ENCODE measurements around the gene CRYBB1. TPM values are rescaled to one million over a fixed set of nuclear protein-coding genes. Genes with fewer than 3 reads are reported as not detected.

CRYBB1 gene
- total and polyA plus RNA-seq, 2 of the 13 experiments (the other 11 are each of a cell fraction or from before 2014, with no cell fraction given) = not detected

- 73% methylated on average over 7 of the region's 7 CpGs for WGBS (ENCODE audit: low lambda C conversion rate)
- POLR2A ChIA-PET = no interaction called here
- H3K4me3 ChIP-seq (replicated peaks in 1 of 3; ENCODE audit: insufficient read depth in 1 of 3, low read depth in 2 of 3, low read length in 3 of 3) = no peak overlapping the region
- no peak for TF ChIP-seq IRF2 (CRISPR knock-in tag; IDR thresholded peaks at IDR 0.05)
- TF ChIP-seq GABPA (IDR thresholded peaks at IDR 0.05; ENCODE audit: low read depth, low read length) = no peak
- TF ChIP-seq GABPA (CRISPR knock-in tag; IDR thresholded peaks at IDR 0.05; ENCODE audit: low read depth) = no peak
- peak; percentile 44 for TF ChIP-seq ZFP91 (CRISPR knock-in tag; IDR thresholded peaks at IDR 0.05; ENCODE audit: borderline replicate concordance)
- no peak for TF ChIP-seq ZNF609 (CRISPR knock-in tag; IDR thresholded peaks at IDR 0.05; ENCODE audit: borderline replicate concordance)
- no peak for TF ChIP-seq ZHX1 (CRISPR knock-in tag; IDR thresholded peaks at IDR 0.05; ENCODE audit: low read depth)
- TF ChIP-seq FOXM1 (CRISPR knock-in tag; IDR thresholded peaks at IDR 0.05) = no peak
- no peak for TF ChIP-seq AHR (CRISPR knock-in tag; IDR thresholded peaks at IDR 0.05)
These were observed 64.6 kb downstream of the CRYBB1 start for GRCh38 chr22:26553056-26553752.

More at GRCh38 chr22:26553056-26553752, 64.6 kb downstream of the CRYBB1 start:
- Histone ChIP-seq H3K4me2 (ENCODE audit: low read depth, low read length) (no peak overlapping the region), H3K36me3 (replicated peaks in 1 of 2; ENCODE audit: control insufficient read depth in 1 of 2, insufficient read depth in 2 of 2, low read length in 2 of 2) (no peaks in the 10 kb centered on the region), H4K20me1 (ENCODE audit: insufficient read depth, low read length) (no peaks in the 10 kb centered on the region), H3K27ac (ENCODE audit: extremely low read length, insufficient read depth, low read length) (no peak overlapping the region), H3K27me3 (ENCODE audit: control insufficient read depth in 1 of 2, insufficient read depth in 2 of 2, low read length in 2 of 2) (no peaks in the 10 kb centered on the region), H3K79me2 (ENCODE audit: insufficient read depth, low read length) (no peaks in the 10 kb centered on the region), H2AFZ (ENCODE audit: low read length) (no peak overlapping the region), H3K4me1 (ENCODE audit: insufficient read depth, low read length) (peaks cover 15% of the 10 kb centered on the region), H3K9me3 (ENCODE audit: low read length) (no peaks in the 10 kb centered on the region), H3K9ac (ENCODE audit: insufficient read depth, low read depth, low read length) (no peak overlapping the region)
- CTCF ChIA-PET (ENCODE audit: low intra/inter-chr PET ratio, low total read pairs) = no interaction called here
- ATAC-seq (no peak), DNase-seq (ENCODE audit: low spot score) (no peak), FAIRE-seq (no peak)
- BruUV-seq (replicated peaks) = no TSS peak
- in situ Hi-C loops (cut with HindIII; ENCODE audit: extremely low pct_ligation_motif_present, low pct_unique_long_range_greater_than_20kb) (no loop called here), intact Hi-C loops (cut with micrococcal nuclease; ENCODE audit: unreplicated experiment) (no loop called here)
